Activated T-helper 9 cell treated with anti-CD3 and anti-CD28 coated beads, Interleukin-2, amount 50 U/mL, for 16 hours (primary cell): ENCODE data around the gene APOL5.
"Not testable (repeated sequence)": the region's sequence is repeated elsewhere in the genome, so short reads cannot be mapped to it uniquely, and the experiment has no call there.

Source experiments
- DNase-seq: peaks from one replicate; pipeline ENCODE4 v3.0.0-alpha.2; 2020; ENCODE audit warnings: low read depth

Gene APOL5

GRCh38 chr22:35711336-35711735 lies 6.3 kb upstream of the APOL5 start:
- DNase-seq, result no peak

DNA sequence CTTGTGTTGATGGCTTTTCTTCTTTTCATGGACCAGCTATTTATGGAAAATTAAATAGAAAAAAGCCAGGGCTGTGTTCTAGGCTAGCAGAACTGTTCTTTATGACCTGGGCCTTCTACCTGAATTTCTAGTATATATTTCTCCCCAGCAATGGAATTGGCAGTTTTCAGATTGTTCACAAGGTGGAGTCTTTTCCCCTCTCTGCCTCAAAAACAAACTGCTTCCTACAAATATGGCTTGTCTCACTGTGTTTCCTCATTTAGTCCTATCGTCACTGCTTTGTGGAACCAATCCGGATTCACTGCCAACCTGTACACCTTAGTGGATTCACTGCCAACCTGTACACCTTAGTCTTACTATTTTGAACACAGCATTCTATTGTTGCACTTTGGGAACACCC lies 5.0 kb upstream of the APOL5 start:
- no peak for DNase-seq

DNA sequence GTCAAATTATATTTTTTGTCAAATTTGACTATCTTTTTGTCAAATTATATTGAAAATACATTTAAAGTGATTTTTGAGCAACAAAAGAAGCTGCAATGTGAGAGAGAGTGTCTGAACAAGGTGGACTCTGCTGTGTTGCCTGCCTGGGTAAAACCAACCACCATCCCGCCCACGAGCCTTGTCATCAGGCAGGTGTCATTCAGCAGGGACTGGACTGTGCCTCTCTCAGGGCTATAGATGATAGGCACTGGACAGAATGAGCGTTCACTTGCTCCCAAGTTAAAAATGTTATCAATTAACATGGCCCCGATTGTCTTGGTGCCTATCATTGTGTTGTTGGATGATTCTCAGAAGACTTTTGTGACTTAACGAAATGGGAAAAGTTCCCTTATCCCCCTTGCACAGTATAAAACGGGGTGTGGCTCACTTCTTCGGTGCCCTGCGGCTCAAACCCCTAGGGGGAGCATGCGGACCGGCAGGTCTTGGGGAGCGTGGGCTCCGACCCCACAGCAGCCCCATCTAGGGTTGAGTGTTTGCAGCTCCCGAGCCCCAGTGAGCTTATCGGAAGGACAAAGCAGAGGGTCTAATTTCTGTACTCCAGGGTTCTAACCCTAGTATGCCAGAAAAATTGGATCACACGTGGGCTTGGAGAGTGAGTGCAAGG lies 1.7 kb downstream of the APOL5 start:
- no peak for DNase-seq

DNA sequence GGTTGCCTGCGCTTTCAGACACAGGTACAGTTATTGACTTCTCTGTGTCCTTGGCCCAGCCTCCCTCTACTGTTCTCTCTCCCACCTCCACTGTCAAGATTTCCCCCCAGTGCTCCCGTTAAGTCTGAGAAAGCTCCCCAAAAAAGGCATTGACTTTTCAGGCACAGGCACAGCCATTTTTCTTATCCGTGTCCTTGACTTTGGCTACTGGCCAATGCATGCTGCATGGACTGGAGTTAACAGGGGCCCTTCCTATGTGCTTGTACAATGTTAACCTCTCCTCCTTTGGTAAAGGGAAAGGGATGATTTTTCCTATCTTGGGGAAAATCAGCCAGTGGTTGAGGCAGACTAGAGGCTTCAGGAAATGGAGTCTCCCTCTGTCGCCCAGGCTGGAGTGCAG lies 4.3 kb downstream of the APOL5 start:
- no peak for DNase-seq

GRCh38 chr22:35725521-35725920 lies 7.8 kb downstream of the APOL5 start:
- no peak for DNase-seq

DNA sequence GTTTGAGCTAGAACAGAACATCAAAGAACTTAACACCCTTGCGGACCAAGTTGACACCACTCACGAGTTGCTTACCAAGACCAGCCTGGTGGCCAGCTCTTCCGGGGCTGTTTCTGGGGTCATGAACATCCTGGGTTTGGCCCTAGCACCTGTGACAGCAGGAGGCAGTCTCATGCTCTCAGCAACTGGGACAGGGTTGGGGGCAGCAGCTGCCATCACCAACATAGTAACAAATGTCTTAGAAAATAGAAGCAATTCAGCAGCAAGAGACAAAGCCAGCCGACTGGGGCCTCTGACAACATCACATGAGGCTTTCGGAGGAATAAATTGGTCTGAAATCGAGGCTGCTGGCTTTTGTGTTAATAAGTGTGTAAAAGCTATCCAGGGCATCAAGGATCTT lies 8.7 kb downstream of the APOL5 start:
- no peak for DNase-seq

DNA sequence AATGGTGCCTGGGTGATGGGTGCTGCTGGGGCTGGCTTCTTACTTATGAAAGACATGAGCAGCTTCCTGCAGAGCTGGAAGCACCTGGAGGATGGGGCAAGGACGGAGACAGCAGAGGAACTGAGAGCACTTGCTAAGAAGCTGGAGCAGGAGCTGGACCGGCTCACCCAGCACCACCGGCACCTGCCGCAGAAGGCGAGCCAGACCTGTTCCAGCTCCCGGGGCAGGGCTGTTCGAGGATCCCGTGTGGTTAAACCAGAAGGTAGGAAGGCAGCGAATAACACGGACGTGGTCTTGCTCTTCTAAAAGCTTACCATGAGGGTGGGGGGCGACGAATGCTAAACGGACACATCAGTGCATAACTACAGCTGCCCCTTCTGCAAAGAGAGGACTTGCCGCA lies 9.3 kb downstream of the APOL5 start:
- no peak for DNase-seq

DNA sequence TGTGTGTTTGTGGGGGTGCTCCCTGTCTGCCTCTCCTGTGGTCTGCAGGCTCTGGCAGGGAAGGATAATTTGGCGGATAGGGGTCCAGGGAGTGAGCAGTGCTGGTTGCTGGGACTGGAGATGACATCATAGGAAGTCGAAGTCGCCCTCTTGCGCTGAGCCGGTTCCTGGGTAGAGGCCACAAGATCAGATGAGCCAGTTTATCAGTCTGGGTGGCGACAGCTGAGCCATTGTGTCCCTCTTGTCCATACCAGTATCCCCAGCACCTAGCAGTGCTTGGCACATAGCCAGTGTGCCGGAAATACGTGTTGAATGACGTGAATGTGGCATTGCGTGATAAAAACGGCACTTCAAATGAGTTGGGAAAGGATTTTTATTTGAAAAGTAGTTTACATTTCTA lies 9.8 kb downstream of the APOL5 start:
- no peak for DNase-seq

GRCh38 chr22:35728639-35729308 lies 11.1 kb downstream of the APOL5 start:
- no peak for DNase-seq

- DNase-seq, result no peak
These were observed 11.6 kb downstream of the APOL5 start for GRCh38 chr22:35729309-35729698.

- no peak for DNase-seq
These were observed 13.6 kb downstream of the APOL5 start for GRCh38 chr22:35731321-35731720.

DNA sequence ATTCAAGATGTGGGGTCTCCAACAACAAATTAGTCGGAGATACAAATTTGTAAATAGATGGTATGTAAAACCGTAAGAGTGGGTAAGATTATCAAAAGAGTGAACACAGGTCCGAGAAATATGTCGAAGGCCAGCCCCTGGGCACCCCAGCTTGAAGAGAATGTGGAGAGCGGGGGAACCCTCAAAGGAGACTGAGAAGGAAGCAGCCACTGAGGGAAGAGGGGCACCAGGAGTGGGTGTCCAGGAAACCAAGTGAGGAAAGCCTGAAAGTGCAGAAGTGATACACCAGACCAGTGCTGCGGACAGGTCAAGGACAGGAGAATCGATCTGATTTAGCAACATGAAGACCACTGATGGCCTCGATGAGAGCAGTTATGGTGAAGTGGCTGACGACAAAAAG lies 14.4 kb downstream of the APOL5 start:
- no peak for DNase-seq

GRCh38 chr22:35733036-35733435 lies 15.4 kb downstream of the APOL5 start:
- no peak for DNase-seq

DNA sequence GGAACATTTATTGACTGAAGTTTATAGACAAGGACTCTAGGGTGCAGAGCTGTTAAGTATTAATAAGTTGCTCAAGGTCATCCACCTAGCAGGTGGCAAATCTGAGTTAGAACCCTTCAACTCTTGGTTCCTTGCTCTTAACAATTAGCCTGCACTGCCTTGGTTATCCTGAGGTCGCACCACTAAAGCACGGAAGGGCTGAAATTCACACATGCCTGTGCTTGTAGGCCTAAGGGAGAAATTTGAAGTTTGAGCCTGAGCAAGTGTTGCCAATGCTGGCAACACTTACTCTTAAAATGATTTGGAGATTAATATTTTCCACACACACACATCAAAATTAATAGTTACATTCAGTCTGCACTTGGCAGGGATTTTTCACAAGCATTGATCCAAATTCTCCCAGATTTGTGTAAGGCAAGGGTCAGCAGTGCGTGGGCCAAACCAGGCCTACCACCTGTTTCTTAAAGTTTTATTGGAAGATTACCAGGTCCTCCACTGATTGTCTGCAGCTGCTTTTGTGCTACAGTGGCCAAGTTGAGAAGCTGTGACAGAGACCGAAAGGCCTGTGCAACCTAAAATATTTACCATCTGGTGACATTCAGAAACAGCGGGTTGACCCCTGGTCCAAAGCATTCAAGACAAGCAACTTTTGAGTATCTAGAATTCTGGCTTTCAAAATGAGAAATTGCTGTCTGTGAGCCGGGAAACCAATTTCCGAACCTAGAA lies 16.3 kb downstream of the APOL5 start:
- DNase-seq, result no peak

DNA sequence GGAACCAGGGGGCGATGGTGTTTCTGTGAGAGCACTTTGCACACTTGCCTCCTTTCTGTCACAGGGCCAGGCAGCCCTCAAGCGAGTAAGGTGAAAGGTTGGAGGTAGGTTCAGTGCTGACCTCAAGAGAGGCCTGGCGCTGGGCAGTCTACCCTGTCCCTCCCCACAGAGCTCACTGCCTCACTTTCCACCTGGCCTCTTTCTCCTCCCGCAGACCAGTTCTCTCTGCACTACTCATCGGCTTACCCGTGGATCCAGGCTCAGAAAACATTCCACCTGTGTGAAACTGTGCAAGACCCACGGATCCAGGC lies 16.8 kb downstream of the APOL5 start:
- DNase-seq, result no peak

GRCh38 chr22:35735542-35735941 lies 17.9 kb downstream of the APOL5 start:
- DNase-seq, result no peak

DNA sequence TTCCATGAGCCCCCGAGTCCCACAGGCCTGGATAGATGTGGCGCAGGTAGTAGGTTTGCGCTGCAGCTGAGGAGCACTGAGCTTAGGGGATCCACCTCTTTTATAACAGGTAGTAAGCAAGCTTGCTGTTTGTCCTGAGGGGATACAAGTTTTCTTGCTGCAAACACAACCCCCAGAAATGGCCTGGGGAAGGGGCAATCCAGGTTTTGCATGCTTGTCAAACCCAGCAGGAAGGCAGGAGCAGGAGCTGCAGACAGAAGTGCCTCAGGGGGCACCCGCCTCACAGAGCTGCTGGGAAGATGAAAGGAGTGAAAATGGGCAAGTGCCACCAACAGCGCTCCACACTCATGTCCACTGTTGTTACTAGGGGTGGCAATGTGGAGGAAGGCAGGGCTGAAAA lies 18.5 kb downstream of the APOL5 start:
- DNase-seq, result no peak

- no peak for DNase-seq
These were observed 19.0 kb downstream of the APOL5 start for GRCh38 chr22:35736701-35737100.

- not testable (repeated sequence) for DNase-seq
These were observed 20.2 kb downstream of the APOL5 start for GRCh38 chr22:35737886-35738285.

- DNase-seq, result no peak
These were observed 21.6 kb downstream of the APOL5 start for GRCh38 chr22:35739076-35739930.

DNA sequence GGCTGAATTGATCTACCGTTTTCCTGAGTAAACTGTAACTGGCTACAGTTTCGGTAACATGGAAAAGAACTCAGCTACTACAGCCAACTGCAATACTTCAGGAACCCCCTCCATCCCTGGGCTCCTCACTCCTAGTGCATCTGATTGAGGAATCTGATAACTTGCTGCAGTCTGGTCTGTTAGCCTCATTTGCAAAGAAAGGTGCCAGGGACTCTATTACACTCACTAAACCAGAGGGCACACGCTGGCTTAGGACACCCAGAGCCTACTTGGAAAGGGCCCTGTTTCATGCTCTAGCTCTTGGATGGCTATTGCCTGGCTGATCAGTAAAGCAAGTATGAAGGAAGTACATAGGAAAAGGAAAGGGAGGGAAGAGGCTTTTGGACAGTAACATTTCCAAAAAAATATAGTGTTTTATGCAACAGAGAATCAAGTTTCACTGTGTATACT lies 22.3 kb downstream of the APOL5 start:
- no peak for DNase-seq

GRCh38 chr22:35740616-35741015 lies 22.9 kb downstream of the APOL5 start:
- DNase-seq, result no peak
